Upper lobe of right lung (tissue), 1 donor: ENCODE results near the gene MGAT3. TPM values are rescaled to one million over a fixed set of nuclear protein-coding genes. Genes with fewer than 3 reads are reported as not detected.

Experiments used
- ATAC-seq: fragments of 200-7000 bp; cut with Tn5 transposase; one replicate; pipeline ENCODE4 v1.9.1; 2020; ENCODE audit warnings: mild to moderate bottlenecking, moderate library complexity
- DNase-seq: peaks from one replicate; pipeline ENCODE4 v3.0.0-alpha.2; 2020
- H3K27ac ChIP-seq: fragments of 200-600 bp; one replicate; pipeline ENCODE4 v1.8.0; 2022
- H3K27me3 ChIP-seq: fragments of 200-600 bp; one replicate; pipeline ENCODE4 v1.8.0; 2022; ENCODE audit warnings: mild to moderate bottlenecking
- H3K36me3 ChIP-seq: fragments of 200-600 bp; one replicate; pipeline ENCODE4 v1.8.0; 2022
- H3K4me1 ChIP-seq: fragments of 200-600 bp; one replicate; pipeline ENCODE4 v1.8.0; 2022
- H3K4me3 ChIP-seq: fragments of 200-600 bp; one replicate; pipeline ENCODE4 v1.8.0; 2022; ENCODE audit warnings: mild to moderate bottlenecking
- H3K9me3 ChIP-seq: fragments of 200-600 bp; one replicate; pipeline ENCODE4 v1.8.0; 2022
- intact Hi-C: fragments of 100-400 bp; cut with DNase I; formaldehyde crosslinking; loops from one replicate; pipeline ENCODE4 v1.11.0; 2022
- total RNA-seq: library from RNA; stranded (reverse); fragmentation: NEBNext Ultra II Directional; extraction: Animal tissue kit (Norgen Biotek cat#: 25700); gene quantifications from one replicate; pipeline ENCODE4 v1.2.1, GENCODE V29; 2021
- TF ChIP-seq, protein P1 (sequence below): fragments of 200-600 bp; IDR thresholded peaks from one replicate; pipeline ENCODE4 v1.8.0; 2022; ENCODE audit warnings: antibody characterized with exemption
- donor health status: DM: no; HTN: yes; CAD: no; lungs with severe emphysema.

MGAT3 gene
- total RNA-seq, 1 donor from 2014 or later: 34.8 TPM

GRCh38 chr22:39418696-39419095 lies 38.1 kb upstream of the MGAT3 start:
- TF ChIP-seq, protein P1, sequence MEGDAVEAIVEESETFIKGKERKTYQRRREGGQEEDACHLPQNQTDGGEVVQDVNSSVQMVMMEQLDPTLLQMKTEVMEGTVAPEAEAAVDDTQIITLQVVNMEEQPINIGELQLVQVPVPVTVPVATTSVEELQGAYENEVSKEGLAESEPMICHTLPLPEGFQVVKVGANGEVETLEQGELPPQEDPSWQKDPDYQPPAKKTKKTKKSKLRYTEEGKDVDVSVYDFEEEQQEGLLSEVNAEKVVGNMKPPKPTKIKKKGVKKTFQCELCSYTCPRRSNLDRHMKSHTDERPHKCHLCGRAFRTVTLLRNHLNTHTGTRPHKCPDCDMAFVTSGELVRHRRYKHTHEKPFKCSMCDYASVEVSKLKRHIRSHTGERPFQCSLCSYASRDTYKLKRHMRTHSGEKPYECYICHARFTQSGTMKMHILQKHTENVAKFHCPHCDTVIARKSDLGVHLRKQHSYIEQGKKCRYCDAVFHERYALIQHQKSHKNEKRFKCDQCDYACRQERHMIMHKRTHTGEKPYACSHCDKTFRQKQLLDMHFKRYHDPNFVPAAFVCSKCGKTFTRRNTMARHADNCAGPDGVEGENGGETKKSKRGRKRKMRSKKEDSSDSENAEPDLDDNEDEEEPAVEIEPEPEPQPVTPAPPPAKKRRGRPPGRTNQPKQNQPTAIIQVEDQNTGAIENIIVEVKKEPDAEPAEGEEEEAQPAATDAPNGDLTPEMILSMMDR: no peak
- Histone ChIP-seq H3K27ac (no peak overlapping the region), H3K36me3 (peaks cover 79% of the 10 kb centered on the region), H3K9me3 (no peaks in the 10 kb centered on the region), H3K4me1 (no peaks in the 10 kb centered on the region), H3K4me3 (no peak overlapping the region), H3K27me3 (no peaks in the 10 kb centered on the region)
- DNase-seq (no peak), ATAC-seq (no peak)
- intact Hi-C loops: no loop called here

DNA sequence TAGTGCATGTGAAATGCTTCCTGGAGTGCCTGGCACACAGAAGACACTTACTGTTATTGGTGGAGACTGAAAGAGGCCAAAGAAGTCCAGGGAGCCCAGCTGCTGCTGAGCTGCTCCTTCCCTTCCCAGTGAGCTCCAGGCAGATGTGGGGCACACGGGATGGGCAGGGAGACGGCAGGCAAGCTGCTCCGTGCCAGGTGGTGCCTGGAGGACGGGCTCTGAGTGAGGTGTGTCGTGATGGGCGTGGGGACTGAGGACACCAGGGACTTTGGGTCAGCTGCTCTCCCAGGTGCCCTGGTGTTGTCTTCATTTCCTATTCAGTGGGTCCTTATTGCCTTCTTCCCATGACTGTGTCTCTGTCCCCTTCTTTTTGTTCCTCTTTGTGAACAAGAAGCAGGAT lies 37.7 kb upstream of the MGAT3 start:
- intact Hi-C loops: no loop called here
- no peaks in the 10 kb centered on the region for H3K4me1 ChIP-seq
- no peaks in the 10 kb centered on the region for H3K9me3 ChIP-seq
- ATAC-seq (no peak), DNase-seq (no peak)
- no peak overlapping the region for H3K27ac ChIP-seq
- TF ChIP-seq, protein P1: no peak
- H3K27me3 ChIP-seq: no peaks in the 10 kb centered on the region
- no peak overlapping the region for H3K4me3 ChIP-seq
- H3K36me3 ChIP-seq: peaks cover 81% of the 10 kb centered on the region

- DNase-seq: no peak
- TF ChIP-seq, protein P1: no peak
- intact Hi-C loops: no loop called here
Measured at GRCh38 chr22:39419911-39420310, 36.9 kb upstream of the MGAT3 start.

DNA sequence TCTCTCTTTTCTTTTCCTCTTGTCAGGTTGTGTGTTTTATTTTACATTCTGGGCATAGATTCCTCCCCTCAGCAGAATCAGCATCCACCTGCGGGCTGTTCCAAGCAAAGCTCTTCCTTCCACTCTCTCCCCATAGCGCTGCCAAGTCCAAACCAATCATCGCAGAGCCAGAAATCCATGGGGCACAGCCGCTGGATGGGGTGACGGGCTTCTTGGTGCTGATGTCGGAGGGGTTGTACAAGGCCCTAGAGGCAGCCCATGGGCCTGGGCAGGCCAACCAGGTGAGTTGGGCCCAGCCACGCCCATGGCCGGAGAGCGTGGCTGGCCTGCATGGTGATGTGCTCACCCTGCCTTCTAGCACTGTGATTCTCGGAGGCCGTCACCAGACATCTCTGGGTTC lies 35.1 kb upstream of the MGAT3 start:
- H3K27me3 ChIP-seq: no peaks in the 10 kb centered on the region
- TF ChIP-seq, protein P1: no peak
- DNase-seq: no peak
- no peak for ATAC-seq
- no peaks in the 10 kb centered on the region for H3K4me1 ChIP-seq
- intact Hi-C loops: no loop called here
- no peak overlapping the region for H3K4me3 ChIP-seq
- H3K27ac ChIP-seq: no peak overlapping the region
- H3K36me3 ChIP-seq: peaks cover 84% of the 10 kb centered on the region
- no peaks in the 10 kb centered on the region for H3K9me3 ChIP-seq

More at GRCh38 chr22:39419911-39420310, 36.9 kb upstream of the MGAT3 start:
- H3K4me1 ChIP-seq: no peaks in the 10 kb centered on the region
- H3K27ac ChIP-seq: no peak overlapping the region
- no peaks in the 10 kb centered on the region for H3K27me3 ChIP-seq
- H3K9me3 ChIP-seq: no peaks in the 10 kb centered on the region
- no peak overlapping the region for H3K4me3 ChIP-seq
- ATAC-seq: no peak
- peaks cover 88% of the 10 kb centered on the region for H3K36me3 ChIP-seq

DNA sequence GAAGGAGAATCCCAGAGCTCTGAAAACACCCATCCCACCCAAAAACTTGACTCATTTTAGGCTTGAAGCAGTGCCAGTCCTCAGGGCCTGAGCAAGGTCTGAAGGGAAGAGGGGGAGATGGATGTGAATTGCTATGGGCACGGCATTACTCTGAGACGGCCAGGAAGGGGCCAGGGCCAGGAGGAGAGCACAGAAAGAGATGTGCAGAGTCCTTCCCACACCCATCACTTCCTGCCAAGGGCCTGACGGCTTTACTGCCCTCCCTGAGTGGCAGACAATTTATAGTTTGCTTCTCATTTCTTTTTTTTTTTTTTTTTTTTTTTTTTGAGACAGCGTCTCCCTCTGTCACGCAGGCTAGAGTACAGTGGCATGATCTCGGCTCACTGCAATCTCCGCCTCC lies 34.7 kb upstream of the MGAT3 start:
- H3K36me3 ChIP-seq: peaks cover 84% of the 10 kb centered on the region
- DNase-seq (no peak), ATAC-seq (no peak)

DNA sequence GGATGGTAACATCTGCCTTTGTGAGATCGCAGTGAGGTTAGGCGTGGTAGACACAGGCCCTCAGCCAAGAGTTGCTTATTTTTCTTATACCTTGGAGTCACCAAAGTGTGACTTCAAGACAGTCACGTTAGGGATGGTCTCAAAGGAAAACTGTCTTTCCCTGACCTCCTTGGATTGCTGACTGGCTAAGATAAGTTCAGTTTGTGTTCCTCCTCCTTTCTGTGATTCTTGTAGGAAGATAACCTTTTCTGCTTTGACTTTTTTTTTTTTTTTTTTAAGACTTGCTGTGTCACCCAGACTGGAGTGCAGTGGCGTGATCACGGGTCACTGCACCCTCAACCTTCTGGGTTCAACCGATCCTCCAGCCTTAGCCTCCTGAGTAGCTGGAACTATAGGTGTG lies 34.1 kb upstream of the MGAT3 start:
- no peak for DNase-seq
- Histone ChIP-seq H3K27ac (no peak overlapping the region), H3K27me3 (no peaks in the 10 kb centered on the region), H3K4me1 (no peaks in the 10 kb centered on the region), H3K36me3 (peaks cover 84% of the 10 kb centered on the region), H3K9me3 (no peaks in the 10 kb centered on the region), H3K4me3 (no peak overlapping the region)
- ATAC-seq: no peak
- intact Hi-C loops: no loop called here
- TF ChIP-seq, protein P1: no peak

More for the DNA sequence above, 34.7 kb upstream of the MGAT3 start:
- no peaks in the 10 kb centered on the region for H3K4me1 ChIP-seq
- TF ChIP-seq, protein P1: no peak
- intact Hi-C loops: no loop called here
- no peak overlapping the region for H3K4me3 ChIP-seq
- no peaks in the 10 kb centered on the region for H3K9me3 ChIP-seq
- H3K27ac ChIP-seq: no peak overlapping the region
- H3K27me3 ChIP-seq: no peaks in the 10 kb centered on the region
